ENCODE results near the gene CBL.

DNA sequence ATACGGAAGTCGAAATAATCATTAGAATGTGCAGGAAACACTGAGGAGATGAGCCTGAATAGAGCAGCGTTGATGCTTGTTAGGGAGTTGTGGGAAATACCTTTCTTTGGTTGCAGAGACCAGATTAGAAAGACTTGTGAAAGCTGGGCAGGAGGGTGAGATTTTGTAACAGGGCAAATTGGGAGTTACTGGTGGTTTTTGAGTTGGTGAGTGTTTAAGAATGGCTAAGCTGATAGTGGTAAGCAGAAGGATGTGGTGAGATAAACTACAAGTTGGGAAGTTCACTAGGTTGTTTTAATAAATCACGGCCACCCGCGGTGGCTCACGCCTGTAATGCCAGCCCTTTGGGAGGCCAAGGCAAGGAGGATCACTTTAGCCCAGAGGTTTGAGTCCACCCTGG, 76.4 kb downstream of the CBL start:
- TF ChIP-seq, protein P1, sequence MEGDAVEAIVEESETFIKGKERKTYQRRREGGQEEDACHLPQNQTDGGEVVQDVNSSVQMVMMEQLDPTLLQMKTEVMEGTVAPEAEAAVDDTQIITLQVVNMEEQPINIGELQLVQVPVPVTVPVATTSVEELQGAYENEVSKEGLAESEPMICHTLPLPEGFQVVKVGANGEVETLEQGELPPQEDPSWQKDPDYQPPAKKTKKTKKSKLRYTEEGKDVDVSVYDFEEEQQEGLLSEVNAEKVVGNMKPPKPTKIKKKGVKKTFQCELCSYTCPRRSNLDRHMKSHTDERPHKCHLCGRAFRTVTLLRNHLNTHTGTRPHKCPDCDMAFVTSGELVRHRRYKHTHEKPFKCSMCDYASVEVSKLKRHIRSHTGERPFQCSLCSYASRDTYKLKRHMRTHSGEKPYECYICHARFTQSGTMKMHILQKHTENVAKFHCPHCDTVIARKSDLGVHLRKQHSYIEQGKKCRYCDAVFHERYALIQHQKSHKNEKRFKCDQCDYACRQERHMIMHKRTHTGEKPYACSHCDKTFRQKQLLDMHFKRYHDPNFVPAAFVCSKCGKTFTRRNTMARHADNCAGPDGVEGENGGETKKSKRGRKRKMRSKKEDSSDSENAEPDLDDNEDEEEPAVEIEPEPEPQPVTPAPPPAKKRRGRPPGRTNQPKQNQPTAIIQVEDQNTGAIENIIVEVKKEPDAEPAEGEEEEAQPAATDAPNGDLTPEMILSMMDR (IDR thresholded peaks at IDR 0.05), result no peak
- TF ChIP-seq PBX3 (IDR thresholded peaks at IDR 0.05) (no peak), FOSL2 (IDR thresholded peaks at IDR 0.05; ENCODE audit: borderline replicate concordance, low read depth) (no peak), MAX (IDR thresholded peaks at IDR 0.05; ENCODE audit: low read depth) (no peak), MEF2A (IDR thresholded peaks at IDR 0.05; ENCODE audit: borderline replicate concordance, low read depth) (no peak), EZH2phosphoT487 (IDR thresholded peaks at IDR 0.05; ENCODE audit: borderline replicate concordance, low read depth) (no peak), RFX5 (IDR thresholded peaks at IDR 0.05; ENCODE audit: low read length) (no peak), CHD2 (IDR thresholded peaks at IDR 0.05; ENCODE audit: low read length, partially characterized antibody) (no peak), NFIC (IDR thresholded peaks at IDR 0.05; ENCODE audit: borderline replicate concordance) (no peak), SIN3A (IDR thresholded peaks at IDR 0.05; ENCODE audit: borderline replicate concordance, low read depth, low read length) (no peak), RAD21 (IDR thresholded peaks at IDR 0.05; ENCODE audit: low read length) (no peak), GABPA (IDR thresholded peaks at IDR 0.05; ENCODE audit: low read depth) (no peak), MXI1 (IDR thresholded peaks at IDR 0.05; ENCODE audit: low read depth, low read length) (no peak), SMC3 (IDR thresholded peaks at IDR 0.05; ENCODE audit: low read depth, low read length) (no peak)
